H1 (cell line): ENCODE measurements around the gene TRIM41. TPM values are rescaled to one million over a fixed set of nuclear protein-coding genes. Genes with fewer than 3 reads are reported as not detected.

Experiments
- CTCF ChIA-PET: fragments of 300-600 bp; sonication (Branson Sonifier 250); formaldehyde crosslinking; loops from one replicate; lab custom pipeline; 2021; ENCODE audit not compliant: partially characterized antibody; lab: Charles Lee
- POLR2A ChIA-PET: fragments of 300-600 bp; sonication (Branson Sonifier 250); formaldehyde crosslinking; loops from one replicate; lab custom pipeline; 2021; ENCODE audit warnings: inconsistent platforms; ENCODE audit not compliant: partially characterized antibody; lab: Charles Lee
- DNase-seq, 2 experiments: peaks; one replicate each; pipeline versions ENCODE4 v3.0.0 to v3.0.0-alpha.2; 2010 to 2022; ENCODE audit warnings: low spot score in 2 of 2, low read depth in 1 of 2, mixed read lengths in 1 of 2
- FAIRE-seq: peaks from 2 replicates; lab custom pipeline; 2011; peaks lifted over from hg19 to GRCh38; lab: Jason Lieb, UNC
- H2AFZ ChIP-seq: 2 replicates; pipeline ENCODE4 v1.8.1; 2012; ENCODE audit warnings: low read length, inconsistent platforms
- H2AK5ac ChIP-seq: 2 replicates; pipeline ENCODE4 v1.6.1; 2013; ENCODE audit warnings: low read depth, low read length
- H2BK120ac ChIP-seq: replicated peaks from 2 replicates; pipeline ENCODE3; 2013; ENCODE audit warnings: low read depth, low read length, inconsistent platforms
- H2BK12ac ChIP-seq: 2 replicates; pipeline ENCODE4 v1.6.1; 2013; ENCODE audit warnings: low read depth, low read length
- H2BK15ac ChIP-seq: 2 replicates; pipeline ENCODE4 v1.6.1; 2013; ENCODE audit warnings: low read length
- H2BK20ac ChIP-seq: 2 replicates; pipeline ENCODE4 v1.6.1; 2013; ENCODE audit warnings: low read length
- H2BK5ac ChIP-seq: 2 replicates; pipeline ENCODE4 v1.6.1; 2013; ENCODE audit warnings: low read depth, low read length
- H3K14ac ChIP-seq: 2 replicates; pipeline ENCODE4 v1.6.1; 2013; ENCODE audit warnings: inconsistent platforms; ENCODE audit not compliant: insufficient read length
- H3K18ac ChIP-seq: 2 replicates; pipeline ENCODE4 v1.6.1; 2013; ENCODE audit warnings: low read length; ENCODE audit errors: extremely low read depth
- H3K23ac ChIP-seq: 2 replicates; pipeline ENCODE4 v1.6.1; 2013; ENCODE audit warnings: inconsistent platforms; ENCODE audit not compliant: insufficient read length
- H3K23me2 ChIP-seq: 2 replicates; pipeline ENCODE4 v1.6.1; 2013; ENCODE audit warnings: low read depth, low read length
- H3K27ac ChIP-seq: 2 replicates; pipeline ENCODE4 v1.6.1; 2011; ENCODE audit warnings: low read depth, low read length, inconsistent platforms
- H3K27me3 ChIP-seq, 4 experiments: replicated peaks in 1 of 4; 1 replicate in 1 of 4; 2 replicates in 3 of 4; pipeline versions ENCODE4 v1.6.1 to v1.8.1; 2011 to 2013; ENCODE audit warnings: low read length in 3 of 4, mild to moderate bottlenecking in 3 of 4, inconsistent platforms in 2 of 4, mixed read lengths in 2 of 4, moderate library complexity in 1 of 4; ENCODE audit not compliant: control insufficient read depth in 3 of 4, insufficient read depth in 3 of 4; ENCODE audit errors: extremely low read depth in 1 of 4
- H3K36me3 ChIP-seq, 4 experiments: 2 replicates each; pipeline versions ENCODE4 v1.6.1 to v1.8.1; 2011 to 2013; ENCODE audit warnings: mild to moderate bottlenecking in 4 of 4, low read length in 3 of 4, moderate library complexity in 2 of 4, control low read depth in 1 of 4, inconsistent platforms in 1 of 4; ENCODE audit not compliant: insufficient read depth in 4 of 4, control insufficient read depth in 2 of 4
- H3K4ac ChIP-seq: replicated peaks from 2 replicates; pipeline ENCODE3; 2013; ENCODE audit warnings: low read length, low read depth, mixed read lengths, inconsistent platforms; ENCODE audit not compliant: insufficient read length
- H3K4me1 ChIP-seq, 4 experiments: replicated peaks in 1 of 4; 1 replicate in 1 of 4; 2 replicates in 3 of 4; pipeline versions ENCODE4 v1.6.1 to v1.8.1; 2011 to 2013; ENCODE audit warnings: low read length in 3 of 4, inconsistent platforms in 2 of 4, mixed read lengths in 1 of 4; ENCODE audit not compliant: insufficient read depth in 4 of 4, control insufficient read depth in 3 of 4
- H3K4me2 ChIP-seq, 2 experiments: 2 replicates each; pipeline versions ENCODE4 v1.6.1 to v1.8.1; 2011 to 2013; ENCODE audit warnings: low read depth in 2 of 2, low read length in 2 of 2, control low read depth in 1 of 2, inconsistent platforms in 1 of 2, mild to moderate bottlenecking in 1 of 2; ENCODE audit not compliant: insufficient read depth in 1 of 2
- H3K4me3 ChIP-seq, 4 experiments: fragments of 200-600, 300-600 bp in 1 of 4; sonication (generic), shearing (Covaris generic), sonication (Bioruptor Twin) in 1 of 4; 2 replicates each; pipeline versions ENCODE4 v1.5.1 to v1.8.1; 2011 to 2016; ENCODE audit warnings: low read length in 4 of 4, low read depth in 3 of 4, control low read depth in 2 of 4, inconsistent platforms in 2 of 4, mild to moderate bottlenecking in 2 of 4, mixed read lengths in 1 of 4, moderate library complexity in 1 of 4; ENCODE audit not compliant: insufficient read depth in 2 of 4; ENCODE audit errors: extremely low read depth in 1 of 4
- H3K56ac ChIP-seq: replicated peaks from 2 replicates; pipeline ENCODE3; 2013; ENCODE audit warnings: low read depth, mild to moderate bottlenecking, mixed read lengths, low read length, inconsistent platforms; ENCODE audit not compliant: insufficient read length
- H3K79me1 ChIP-seq: 2 replicates; pipeline ENCODE4 v1.6.1; 2013; ENCODE audit warnings: low read depth, low read length, control low read depth
- H3K79me2 ChIP-seq, 2 experiments: 2 replicates each; pipeline versions ENCODE4 v1.6.1 to v1.8.1; 2012 to 2013; ENCODE audit warnings: low read length in 2 of 2, mild to moderate bottlenecking in 2 of 2, inconsistent platforms in 1 of 2; ENCODE audit not compliant: insufficient read depth in 2 of 2, control insufficient read depth in 1 of 2
- H3K9ac ChIP-seq, 4 experiments: replicated peaks in 1 of 4; 1 replicate in 1 of 4; 2 replicates in 3 of 4; pipeline versions ENCODE4 v1.6.1 to v1.8.1; 2011 to 2013; ENCODE audit warnings: low read depth in 3 of 4, low read length in 3 of 4, control low read depth in 2 of 4, mild to moderate bottlenecking in 2 of 4, moderate library complexity in 2 of 4, inconsistent platforms in 1 of 4; ENCODE audit errors: extremely low read depth in 1 of 4
- H3K9me3 ChIP-seq, 2 experiments: 2 replicates each; pipeline versions ENCODE4 v1.6.1 to v1.8.1; 2012 to 2013; ENCODE audit warnings: mild to moderate bottlenecking in 2 of 2, moderate library complexity in 2 of 2, control low read depth in 1 of 2, inconsistent platforms in 1 of 2, low read depth in 1 of 2, low read length in 1 of 2, mixed read lengths in 1 of 2; ENCODE audit not compliant: insufficient read depth in 2 of 2
- H4K20me1 ChIP-seq, 2 experiments: replicated peaks in 1 of 2; 2 replicates each; pipeline versions ENCODE3 to v1.8.1; 2011 to 2013; ENCODE audit warnings: inconsistent platforms in 2 of 2, low read length in 2 of 2, mild to moderate bottlenecking in 1 of 2; ENCODE audit not compliant: insufficient read depth in 2 of 2, control insufficient read depth in 1 of 2
- H4K5ac ChIP-seq: 2 replicates; pipeline ENCODE4 v1.6.1; 2013; ENCODE audit warnings: low read length, low read depth, mixed read lengths, inconsistent platforms; ENCODE audit not compliant: insufficient read length
- H4K8ac ChIP-seq: 2 replicates; pipeline ENCODE4 v1.8.0; 2013; ENCODE audit warnings: mild to moderate bottlenecking, moderate library complexity, low read length, inconsistent platforms; ENCODE audit not compliant: insufficient read depth; ENCODE audit errors: extremely low read depth
- H4K91ac ChIP-seq: replicated peaks from 2 replicates; pipeline ENCODE3; 2013; ENCODE audit warnings: low read length, mixed read lengths, inconsistent platforms; ENCODE audit not compliant: insufficient read length
- CREB1 ChIP-seq: IDR thresholded peaks from 2 replicates; pipeline ENCODE4 v1.6.1; 2012; ENCODE audit warnings: inconsistent platforms
- CTBP2 ChIP-seq: IDR thresholded peaks from 2 replicates; pipeline ENCODE4 v1.7.0; 2011; ENCODE audit warnings: borderline replicate concordance, mild to moderate bottlenecking, moderate library complexity, mixed read lengths, low read length; ENCODE audit not compliant: insufficient read depth, insufficient read length
- EP300 ChIP-seq, 2 experiments: IDR thresholded peaks; 1 replicate in 1 of 2; 2 replicates in 1 of 2; pipeline ENCODE4 v1.6.1; 2011 to 2012; ENCODE audit warnings: low read depth in 2 of 2, low read length in 2 of 2, mild to moderate bottlenecking in 2 of 2, borderline replicate concordance in 1 of 2, inconsistent platforms in 1 of 2, moderate library complexity in 1 of 2
- GABPA ChIP-seq: IDR thresholded peaks from 2 replicates; pipeline ENCODE4 v1.6.1; 2011; ENCODE audit warnings: mild to moderate bottlenecking, low read length, moderate library complexity, borderline replicate concordance; ENCODE audit not compliant: insufficient read depth
- JUND ChIP-seq: IDR thresholded peaks from 2 replicates; pipeline ENCODE4 v1.6.1; 2011; ENCODE audit warnings: mild to moderate bottlenecking, improper control_type of control experiment, low read length
- MAFK ChIP-seq: IDR thresholded peaks from 2 replicates; pipeline ENCODE4 v1.6.1; 2012; ENCODE audit warnings: low read depth, mild to moderate bottlenecking, improper control_type of control experiment, low read length
- POLR2AphosphoS5 ChIP-seq: IDR thresholded peaks from 2 replicates; pipeline ENCODE4 v1.6.1; 2011; ENCODE audit warnings: low read depth, low read length
- POU5F1 ChIP-seq: IDR thresholded peaks from 2 replicates; pipeline ENCODE4 v1.6.1; 2011; ENCODE audit warnings: low read depth, mild to moderate bottlenecking, low read length, moderate library complexity
- SP1 ChIP-seq: IDR thresholded peaks from 2 replicates; pipeline ENCODE4 v1.6.1; 2011; ENCODE audit warnings: low read depth, low read length
- TAF7 ChIP-seq: optimal IDR thresholded peaks from 2 replicates; pipeline ENCODE3; 2011; ENCODE audit warnings: low read depth, mild to moderate bottlenecking, inconsistent platforms, low read length, moderate library complexity, borderline replicate concordance
- WGBS, 2 experiments: shearing (Covaris generic) in 1 of 2; methylation state at CpG; one replicate each; pipeline versions ENCODE4 v1.1.6 to v1.1.7; 2013 to 2015; ENCODE audit warnings: low lambda C conversion rate in 2 of 2, mixed read lengths in 2 of 2, inconsistent platforms in 1 of 2, low coverage in 1 of 2, missing lambda C conversion rate in 1 of 2; ENCODE audit not compliant: insufficient replicate concordance in 2 of 2, insufficient coverage in 1 of 2, insufficient read length in 1 of 2; ENCODE audit errors: extremely low coverage in 1 of 2, missing lambda C conversion rate in 1 of 2; 5-methylcytosine and 5-hydroxymethylcytosine counted together
- polyA plus RNA-seq, 7 experiments: library from polyadenylated mRNA; depleted of rRNA in 3 of 7; stranded (reverse) in 5 of 7; unstranded in 2 of 7; fragments of >200 nt in 5 of 7; fragments of 200-250 nt in 2 of 7; gene quantifications; 1 replicate in 5 of 7; 2 replicates in 1 of 7; 4 replicates in 1 of 7; pipeline versions ENCODE4 v1.2.1 to v1.2.3, GENCODE V29; 2011 to 2013; ENCODE audit warnings: missing spikeins in 2 of 7, mixed read lengths in 2 of 7
- total RNA-seq: library from RNA; stranded (reverse); fragmentation: NEBNext Ultra II Directional; extraction: Animal tissue kit (Norgen Biotek cat#: 25700); gene quantifications from 2 replicates; pipeline ENCODE4 v1.2.1, GENCODE V29; 2021
- TF ChIP-seq, protein P1 (sequence below): IDR thresholded peaks from 2 replicates; pipeline ENCODE4 v1.6.1; 2011; ENCODE audit warnings: low read length, improper control_type of control experiment

TRIM41 gene
- total and polyA plus RNA-seq, 2 of the 8 experiments (the other 6 are each of a cell fraction or from before 2014, with no cell fraction given), result 12.9 to 21.6 TPM

DNA sequence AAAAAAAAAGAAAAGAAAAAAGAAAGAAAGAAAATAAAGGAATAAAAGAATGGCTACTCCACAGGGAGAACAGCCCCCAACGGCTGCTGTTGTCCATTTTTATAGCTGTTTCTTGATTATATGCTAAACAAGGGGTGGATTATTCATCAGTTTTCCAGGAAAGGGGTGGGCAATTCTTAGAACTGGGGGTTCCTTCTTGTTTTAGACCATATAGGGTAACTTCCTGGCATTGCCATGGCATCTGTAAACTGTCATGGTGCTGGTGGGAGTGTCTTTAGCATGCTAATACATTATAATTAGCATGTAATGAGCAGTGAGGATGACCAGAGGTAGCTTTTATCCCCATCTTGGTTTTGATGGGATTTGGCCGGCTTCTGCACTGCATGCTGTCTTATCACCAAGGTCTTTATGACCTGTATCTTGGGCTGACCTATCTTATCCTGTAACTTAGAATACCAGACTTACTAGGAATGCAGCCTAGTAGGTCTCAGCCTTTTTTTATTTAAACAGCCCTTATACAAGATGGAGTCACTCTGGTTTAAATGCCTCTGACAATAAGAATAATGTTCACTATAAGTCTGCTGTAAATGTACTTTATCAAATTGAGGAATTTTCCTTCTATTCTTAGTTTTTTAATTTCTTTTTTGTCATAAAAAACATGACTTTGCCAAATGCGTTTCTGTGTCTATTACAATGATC lies 46.7 kb upstream of the TRIM41 start:
- Histone ChIP-seq H3K79me2 (no peaks in the 10 kb centered on the region), H4K91ac (no peak overlapping the region), H2AK5ac (no peak overlapping the region), H3K27ac (no peak overlapping the region), H3K14ac (no peak overlapping the region), H3K23me2 (peaks cover 6% of the 10 kb centered on the region; the same call in 1 of the 2 replicates), H3K4me3 (no peak overlapping the region), H3K56ac (no peak overlapping the region), H2BK20ac (no peak overlapping the region), H3K4me1 (no peaks in the 10 kb centered on the region), H3K9ac (no peak overlapping the region), H3K4ac (no peak overlapping the region), H3K4me2 (no peak overlapping the region), H4K20me1 (no peaks in the 10 kb centered on the region), H3K36me3 (no peaks in the 10 kb centered on the region), H2BK120ac (no peak overlapping the region), H2BK12ac (no peak overlapping the region), H3K9me3 (no peaks in the 10 kb centered on the region), H4K8ac (no peak overlapping the region), H3K23ac (no peak overlapping the region), H3K27me3 (peaks cover 0 to 16% (median 9%) of the 10 kb centered on the region in 4 experiments; a peak in 5 of 7 replicates), H2BK5ac (no peak overlapping the region), H2BK15ac (no peak overlapping the region), H3K18ac (no peak overlapping the region), H2AFZ (no peak overlapping the region), H3K79me1 (no peaks in the 10 kb centered on the region), H4K5ac (no peak overlapping the region)
- DNase-seq (no peak), FAIRE-seq (no peak)
- CTCF ChIA-PET, result interaction anchor here (0.7 to 2.6 kb wide), 2 partner anchors 8 kb away, joined by 4 to 9 read pairs; no protein-coding TSS in a partner anchor
- POLR2A ChIA-PET, result interaction anchor here (1.1 kb wide), 1 partner anchor 46 kb away, joined by 5 read pairs; no protein-coding TSS in a partner anchor
- 73% methylated on average over 3 of the region's 3 CpGs; no CpG with 5 or more reads in 1 of the 2 experiments for whole genome bisulfite sequencing, 2 experiments
- TF ChIP-seq TAF7, result no peak
- TF ChIP-seq MAFK, result no peak
- TF ChIP-seq, protein P1, sequence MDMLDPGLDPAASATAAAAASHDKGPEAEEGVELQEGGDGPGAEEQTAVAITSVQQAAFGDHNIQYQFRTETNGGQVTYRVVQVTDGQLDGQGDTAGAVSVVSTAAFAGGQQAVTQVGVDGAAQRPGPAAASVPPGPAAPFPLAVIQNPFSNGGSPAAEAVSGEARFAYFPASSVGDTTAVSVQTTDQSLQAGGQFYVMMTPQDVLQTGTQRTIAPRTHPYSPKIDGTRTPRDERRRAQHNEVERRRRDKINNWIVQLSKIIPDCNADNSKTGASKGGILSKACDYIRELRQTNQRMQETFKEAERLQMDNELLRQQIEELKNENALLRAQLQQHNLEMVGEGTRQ, result no peak
- TF ChIP-seq CREB1, result no peak
- no peak for TF ChIP-seq JUND
- TF ChIP-seq POLR2AphosphoS5, result no peak
- TF ChIP-seq POU5F1, result no peak
- no peak for TF ChIP-seq SP1
- no peak for TF ChIP-seq GABPA
- no peak for TF ChIP-seq CTBP2
- no peak for TF ChIP-seq EP300 (IDR thresholded peaks at IDR 0.05; ENCODE audit: borderline replicate concordance in 1 of 2, low read depth in 2 of 2, low read length in 2 of 2)
